Measurements from ENCODE around the gene SALL1.

SALL1 gene

GRCh38 chr16:51152691-51153576, 1.9 kb upstream of the SALL1 start:
- no peak for TF ChIP-seq GATA1 (IDR thresholded peaks at IDR 0.05; ENCODE audit: low read depth, low read length)
- no peak for DNase-seq

DNA sequence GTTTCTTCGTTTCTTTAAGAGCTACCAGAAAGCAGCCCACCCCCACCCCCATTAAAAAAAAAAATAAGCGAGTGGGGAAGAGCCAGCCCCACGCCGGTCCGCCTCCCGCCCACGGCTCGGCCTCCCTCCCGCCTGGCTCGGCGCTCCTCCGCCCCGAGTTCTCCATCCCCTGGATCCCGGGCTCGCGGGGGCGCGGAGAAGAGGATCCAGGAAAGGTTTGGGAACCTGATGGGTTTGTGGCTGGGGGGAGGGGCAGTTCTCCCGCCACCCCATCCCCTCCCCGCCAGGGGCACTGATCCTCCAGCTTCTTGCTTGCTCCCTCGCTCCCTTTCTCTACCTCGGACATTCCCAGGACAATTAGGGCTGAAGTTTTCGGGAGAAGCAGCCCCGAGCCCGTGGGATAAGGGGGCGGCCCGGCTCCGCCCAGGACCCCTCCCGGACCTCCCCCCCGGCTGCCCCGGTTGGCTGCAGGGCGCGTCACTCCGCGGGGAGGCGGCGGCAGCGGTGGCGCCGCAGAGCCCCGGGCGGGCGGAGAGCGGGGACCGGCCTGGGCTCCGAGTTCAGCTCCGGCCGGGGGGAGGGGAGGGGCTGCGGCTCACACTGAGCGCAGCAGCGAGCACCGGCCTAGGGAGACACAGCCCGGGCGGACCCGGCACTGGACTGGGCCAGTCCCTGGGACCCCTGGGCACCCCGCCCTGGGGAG, 1.0 kb upstream of the SALL1 start:
- TF ChIP-seq GATA1 (IDR thresholded peaks at IDR 0.05; ENCODE audit: low read depth, low read length) = no peak
- TF ChIP-seq POLR2A (IDR thresholded peaks at IDR 0.05; ENCODE audit: low read length) = no peak

DNA sequence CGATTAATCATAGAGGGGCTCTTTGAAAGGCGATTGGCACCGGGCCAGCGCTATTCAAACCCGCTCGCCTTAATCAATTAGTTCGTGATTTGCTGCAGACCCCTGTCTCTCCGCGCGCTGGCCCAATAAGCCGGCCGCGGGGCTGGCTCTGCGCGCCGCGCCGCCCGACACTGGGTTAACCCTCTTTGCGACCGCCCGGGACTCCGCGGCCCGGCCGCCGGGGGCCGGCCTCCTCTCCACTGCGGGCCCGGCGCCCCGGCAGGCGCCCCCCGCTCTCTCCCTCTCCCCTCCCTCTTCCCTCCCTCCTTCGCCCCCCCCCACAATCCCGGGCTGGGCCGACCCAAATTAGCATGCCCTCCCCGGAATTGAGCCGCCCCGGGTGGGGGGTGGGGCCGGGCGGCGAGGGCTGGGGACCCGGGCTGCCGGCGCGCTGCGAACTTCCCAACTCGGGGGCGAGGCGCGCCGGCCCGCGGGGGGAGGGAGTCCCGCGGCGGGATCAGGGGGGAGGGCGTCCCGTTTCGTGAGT, 428 bp upstream of the SALL1 start:
- DNase-seq = no peak
- TF ChIP-seq GATA1 (IDR thresholded peaks at IDR 0.05; ENCODE audit: low read depth, low read length) (no peak), POLR2A (IDR thresholded peaks at IDR 0.05; ENCODE audit: low read length) (no peak)

More for the DNA sequence above, 1.0 kb upstream of the SALL1 start:
- DNase-seq = no peak

DNA sequence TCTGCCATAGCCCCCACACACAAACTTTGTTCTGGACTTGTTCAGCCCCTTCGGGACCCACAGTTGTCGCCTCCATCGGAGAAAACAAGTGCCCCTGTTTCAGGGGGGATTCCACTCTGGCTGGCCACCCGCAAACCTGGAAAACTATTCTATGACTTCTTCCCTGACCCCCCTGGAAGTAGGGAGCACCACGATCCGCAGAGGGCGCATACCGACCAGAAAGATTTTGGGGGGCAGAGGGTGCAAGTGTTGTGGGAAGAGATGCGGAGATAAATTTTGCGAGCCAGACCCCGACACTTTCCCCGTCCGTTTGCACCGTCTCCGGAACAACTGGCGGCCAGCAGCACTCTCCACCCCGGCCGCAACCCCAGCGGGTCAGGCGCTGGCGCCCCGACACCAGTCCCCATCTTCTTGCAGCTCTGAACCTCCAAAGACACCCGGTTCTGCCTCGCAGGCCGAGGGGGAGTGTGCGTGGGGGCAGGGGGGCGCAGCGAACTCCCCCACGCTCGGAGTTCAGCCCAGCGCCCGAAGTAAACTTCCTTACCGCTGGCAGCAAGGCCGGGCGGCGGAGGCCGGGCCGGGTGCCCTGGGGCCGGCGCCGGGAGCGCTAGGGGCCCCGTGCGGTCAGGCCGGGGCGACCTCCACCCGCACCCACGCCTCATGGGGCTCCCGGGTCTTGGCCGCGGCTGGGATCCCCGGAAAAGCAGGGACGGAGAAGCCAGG, 744 bp downstream of the SALL1 start:
- no peak for DNase-seq
- TF ChIP-seq POLR2A (IDR thresholded peaks at IDR 0.05; ENCODE audit: low read length) (no peak), GATA1 (IDR thresholded peaks at IDR 0.05; ENCODE audit: low read depth, low read length) (no peak)

- DNase-seq = no peak
- TF ChIP-seq POLR2A (IDR thresholded peaks at IDR 0.05; ENCODE audit: low read length) = no peak
- TF ChIP-seq GATA1 (IDR thresholded peaks at IDR 0.05; ENCODE audit: low read depth, low read length) = no peak
Observed at GRCh38 chr16:51149721-51150164, 1.3 kb downstream of the SALL1 start.

GRCh38 chr16:51149251-51149661, 1.8 kb downstream of the SALL1 start:
- DNase-seq = no peak

DNA sequence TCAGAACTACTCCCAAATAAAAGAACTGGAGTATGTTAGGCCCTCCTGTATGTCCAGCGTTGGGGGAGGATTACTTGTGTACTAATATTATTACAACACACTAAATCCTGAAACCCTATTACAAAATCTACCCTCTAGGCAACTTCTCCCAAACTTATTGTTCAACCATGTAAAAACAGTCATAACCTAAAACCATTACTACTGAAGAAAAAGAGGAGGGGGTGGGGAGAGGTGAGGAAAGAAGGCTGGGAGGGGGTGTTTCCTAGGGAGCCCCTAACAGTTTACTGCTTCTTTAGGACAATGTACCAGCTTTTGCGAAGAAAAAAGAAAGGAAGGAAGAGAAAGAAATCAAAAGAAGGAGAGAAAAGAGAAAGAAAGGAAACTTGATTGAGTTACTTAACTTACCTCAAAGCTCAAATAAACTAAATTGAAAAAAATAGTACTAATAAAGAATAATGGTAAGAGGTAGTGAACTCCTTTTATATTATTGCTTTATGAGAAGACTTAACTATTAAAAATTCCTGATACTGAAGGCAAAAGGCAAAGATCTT, 2.3 kb downstream of the SALL1 start:
- no peak for DNase-seq
- TF ChIP-seq POLR2A (IDR thresholded peaks at IDR 0.05; ENCODE audit: low read length) (no peak), GATA1 (IDR thresholded peaks at IDR 0.05; ENCODE audit: low read depth, low read length) (no peak)

More at GRCh38 chr16:51149251-51149661, 1.8 kb downstream of the SALL1 start:
- TF ChIP-seq GATA1 (IDR thresholded peaks at IDR 0.05; ENCODE audit: low read depth, low read length) = no peak
- no peak for TF ChIP-seq POLR2A (IDR thresholded peaks at IDR 0.05; ENCODE audit: low read length)

DNA sequence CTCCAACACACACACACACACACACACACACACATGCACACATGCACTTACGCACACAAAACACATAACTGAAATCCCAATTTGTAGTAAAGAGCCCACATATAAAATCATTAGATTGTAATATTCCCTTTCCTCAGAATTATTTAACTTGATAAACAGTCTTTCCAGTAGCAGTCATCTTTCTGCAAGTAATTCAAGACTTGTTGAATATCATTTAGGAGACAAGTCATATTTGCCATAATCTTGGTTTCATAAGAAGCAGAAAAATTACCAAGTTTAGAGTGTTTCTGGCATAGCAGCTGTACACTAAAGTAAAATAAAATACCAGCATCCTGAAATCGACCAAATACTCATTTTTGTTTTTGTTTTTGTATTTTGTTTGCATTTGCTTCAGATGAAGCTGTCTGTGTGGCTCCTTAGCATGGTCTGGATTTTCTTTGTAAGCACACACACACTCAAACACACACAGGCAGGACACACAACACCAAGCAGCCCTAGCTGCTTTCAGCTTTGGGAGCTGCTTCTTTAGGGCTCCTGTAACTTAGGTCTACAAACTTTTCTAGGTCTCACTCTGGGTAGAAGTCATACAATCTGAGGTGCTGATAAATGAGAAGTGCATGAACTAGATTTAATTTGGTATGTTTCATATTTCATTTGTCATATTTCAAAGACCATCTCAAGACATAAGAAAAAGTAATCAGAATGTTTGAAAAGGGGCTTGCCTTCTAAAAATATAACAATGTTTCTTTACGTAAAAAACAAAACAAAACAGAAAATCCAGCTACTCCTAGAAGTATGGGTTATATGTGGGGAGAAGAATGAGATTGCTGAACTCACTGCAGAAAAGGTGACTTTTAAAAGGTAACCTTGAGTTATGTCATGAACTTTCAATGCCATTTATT, 3.0 kb downstream of the SALL1 start:
- TF ChIP-seq POLR2A (IDR thresholded peaks at IDR 0.05; ENCODE audit: low read length) (no peak), GATA1 (IDR thresholded peaks at IDR 0.05; ENCODE audit: low read depth, low read length) (no peak)
- DNase-seq = no peak

DNA sequence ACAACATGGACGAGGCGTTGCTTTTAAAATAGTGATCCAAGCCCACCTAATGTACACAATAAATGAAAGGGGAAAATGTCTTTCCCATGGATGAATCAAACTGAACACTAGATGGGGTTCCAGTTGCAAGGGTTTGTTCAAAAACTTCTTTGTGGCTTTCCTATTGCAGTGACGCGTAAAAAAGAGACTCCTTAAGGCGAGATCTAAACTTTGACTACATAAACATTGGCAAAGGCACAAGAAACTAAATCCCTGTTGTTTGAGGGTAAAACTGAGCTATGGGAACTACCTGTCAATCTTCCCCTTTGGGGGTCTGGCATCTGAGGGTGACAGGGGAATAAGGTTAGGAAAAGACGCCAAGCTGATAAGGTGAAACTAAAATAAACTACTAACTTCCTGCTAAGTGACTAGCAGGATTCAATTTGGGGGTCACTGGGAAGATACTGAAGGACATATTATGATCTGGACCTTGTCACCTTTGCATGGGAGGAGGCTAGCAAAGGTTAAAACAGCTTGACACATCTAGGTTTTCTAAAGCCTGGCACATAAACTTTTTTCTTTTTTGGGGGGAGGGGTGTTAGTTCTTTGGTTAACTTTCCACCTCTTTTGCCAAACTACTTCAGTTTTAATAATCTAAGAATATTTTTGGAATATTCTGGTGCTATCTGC, 4.7 kb downstream of the SALL1 start:
- DNase-seq = no peak
- TF ChIP-seq POLR2A (IDR thresholded peaks at IDR 0.05; ENCODE audit: low read length) (no peak), GATA1 (IDR thresholded peaks at IDR 0.05; ENCODE audit: low read depth, low read length) (no peak)

DNA sequence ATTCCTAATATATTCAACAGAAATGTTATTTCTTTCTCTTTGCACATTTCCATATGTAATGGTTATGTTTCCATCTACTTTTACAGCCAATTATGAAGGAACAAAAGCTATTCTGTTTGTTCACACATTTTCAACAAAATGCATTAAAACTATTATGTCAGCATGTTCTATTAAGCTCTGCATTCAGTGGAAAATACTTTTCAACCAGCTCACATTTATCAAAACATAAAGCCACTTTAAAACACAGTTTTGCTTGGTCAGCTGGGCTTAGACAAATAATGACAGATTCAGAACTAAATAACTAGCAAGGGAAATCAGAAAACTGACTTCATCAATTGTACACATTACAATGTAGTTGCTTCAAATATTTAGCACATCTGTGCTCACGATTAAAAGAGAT, 6.9 kb downstream of the SALL1 start:
- no peak for TF ChIP-seq POLR2A (IDR thresholded peaks at IDR 0.05; ENCODE audit: low read length)
- no peak for TF ChIP-seq GATA1 (IDR thresholded peaks at IDR 0.05; ENCODE audit: low read depth, low read length)

GRCh38 chr16:51143196-51143977, 7.7 kb downstream of the SALL1 start:
- TF ChIP-seq GATA1 (IDR thresholded peaks at IDR 0.05; ENCODE audit: low read depth, low read length) = no peak
- no peak for TF ChIP-seq POLR2A (IDR thresholded peaks at IDR 0.05; ENCODE audit: low read length)
- DNase-seq = no peak

More for the DNA sequence above, 6.9 kb downstream of the SALL1 start:
- DNase-seq = no peak

All from erythroblast (primary cell).